IMR-90 (cell line): ENCODE data around the gene GCM1. TPM values are rescaled to one million over a fixed set of nuclear protein-coding genes. Genes with fewer than 3 reads are reported as not detected.

Experiments used
- ATAC-seq: fragments of 200-7000 bp; cut with Tn5 transposase; 2 replicates; pipeline ENCODE4 v1.9.1; 2020; ENCODE audit warnings: low read depth, mild to moderate bottlenecking, moderate library complexity
- BruUV-seq: library from RNA; stranded (reverse); fragments of 400-500 nt; replicated peaks from 2 replicates; lab custom pipeline; 2021; lab: Mats Ljungman, UMichigan
- CTCF ChIA-PET: fragments of 300-600 bp; formaldehyde crosslinking; extraction: SDS; loops from one replicate; lab custom pipeline; 2021; ENCODE audit warnings: antibody characterized with exemption; lab: Yijun Ruan, JAX
- POLR2A ChIA-PET: fragments of 300-600 bp; sonication (Branson Sonifier 250); formaldehyde crosslinking; loops from one replicate; lab custom pipeline; 2022; ENCODE audit warnings: antibody characterized with exemption; ENCODE audit not compliant: unreplicated experiment; lab: Charles Lee
- DNase-seq: peaks from one replicate; pipeline ENCODE4 v3.0.0; 2013
- H2AFZ ChIP-seq: replicated peaks from 2 replicates; pipeline ENCODE3; 2013; ENCODE audit warnings: low read length, mild to moderate bottlenecking; ENCODE audit not compliant: poor library complexity
- H2AK5ac ChIP-seq: 2 replicates; pipeline ENCODE4 v1.6.1; 2013; ENCODE audit warnings: low read depth, low read length, inconsistent platforms
- H2AK9ac ChIP-seq: replicated peaks from 2 replicates; pipeline ENCODE3; 2013; ENCODE audit warnings: mild to moderate bottlenecking, low read depth, low read length, moderate library complexity; ENCODE audit not compliant: poor library complexity
- H2BK120ac ChIP-seq: 2 replicates; pipeline ENCODE4 v1.6.1; 2013; ENCODE audit warnings: low read depth, low read length, inconsistent platforms
- H2BK15ac ChIP-seq: 3 replicates; pipeline ENCODE4 v1.6.1; 2013; ENCODE audit warnings: low read depth, low read length, inconsistent platforms
- H2BK20ac ChIP-seq: 2 replicates; pipeline ENCODE4 v1.6.1; 2013; ENCODE audit warnings: low read depth, mild to moderate bottlenecking, inconsistent platforms, low read length, moderate library complexity
- H2BK5ac ChIP-seq: 2 replicates; pipeline ENCODE4 v1.6.1; 2013; ENCODE audit warnings: mild to moderate bottlenecking, low read depth, low read length, inconsistent platforms; ENCODE audit not compliant: poor library complexity, severe bottlenecking
- H3K14ac ChIP-seq: replicated peaks from 2 replicates; pipeline ENCODE4 v1.6.1; 2013; ENCODE audit warnings: low read depth, low read length, inconsistent platforms
- H3K18ac ChIP-seq: 2 replicates; pipeline ENCODE4 v1.6.1; 2013; ENCODE audit warnings: low read depth, low read length, control low read depth
- H3K23ac ChIP-seq: 2 replicates; pipeline ENCODE4 v1.6.1; 2013; ENCODE audit warnings: low read depth, low read length, inconsistent platforms
- H3K27ac ChIP-seq: 2 replicates; pipeline ENCODE4 v1.5.1; 2013; ENCODE audit warnings: mild to moderate bottlenecking, control low read depth, low read length; ENCODE audit not compliant: insufficient read depth
- H3K27me3 ChIP-seq: 2 replicates; pipeline ENCODE4 v1.6.1; 2013; ENCODE audit warnings: low read length; ENCODE audit not compliant: control insufficient read depth, insufficient read depth
- H3K36me3 ChIP-seq: 2 replicates; pipeline ENCODE4 v1.6.1; 2013; ENCODE audit warnings: low read length, mixed read lengths; ENCODE audit not compliant: control insufficient read depth, insufficient read depth
- H3K4ac ChIP-seq: 2 replicates; pipeline ENCODE4 v1.6.1; 2013; ENCODE audit warnings: low read depth, low read length, inconsistent platforms
- H3K4me1 ChIP-seq: 2 replicates; pipeline ENCODE4 v1.6.1; 2013; ENCODE audit warnings: low read length, mixed read lengths; ENCODE audit not compliant: control insufficient read depth, insufficient read depth
- H3K4me2 ChIP-seq: 2 replicates; pipeline ENCODE4 v1.6.1; 2013; ENCODE audit warnings: low read depth, mild to moderate bottlenecking, control low read depth, low read length, moderate library complexity
- H3K4me3 ChIP-seq: 2 replicates; pipeline ENCODE4 v1.5.1; 2013; ENCODE audit warnings: low read depth, mild to moderate bottlenecking, control low read depth, low read length, moderate library complexity; ENCODE audit not compliant: insufficient read depth
- H3K56ac ChIP-seq: 2 replicates; pipeline ENCODE4 v1.6.1; 2013; ENCODE audit warnings: low read length, inconsistent platforms; ENCODE audit not compliant: insufficient read depth; ENCODE audit errors: extremely low read depth
- H3K79me1 ChIP-seq, 2 experiments: 2 replicates each; pipeline ENCODE4 v1.6.1; 2013; ENCODE audit warnings: low read length in 2 of 2, inconsistent platforms in 1 of 2, low read depth in 1 of 2
- H3K9ac ChIP-seq: 2 replicates; pipeline ENCODE4 v1.6.1; 2013; ENCODE audit warnings: low read depth, low read length, control low read depth
- H3K9me1 ChIP-seq: 2 replicates; pipeline ENCODE4 v1.6.1; 2013; ENCODE audit warnings: low read length, inconsistent platforms; ENCODE audit not compliant: insufficient read depth
- H3K9me3 ChIP-seq: 2 replicates; pipeline ENCODE4 v1.6.1; 2013; ENCODE audit warnings: low read length; ENCODE audit not compliant: control insufficient read depth, insufficient read depth
- H4K20me1 ChIP-seq: 2 replicates; pipeline ENCODE4 v1.6.1; 2013; ENCODE audit warnings: low read length, inconsistent platforms; ENCODE audit not compliant: insufficient read depth
- H4K5ac ChIP-seq: 2 replicates; pipeline ENCODE4 v1.6.1; 2013; ENCODE audit warnings: mild to moderate bottlenecking, low read depth, low read length, control low read depth
- H4K8ac ChIP-seq, 2 experiments: 2 replicates each; pipeline ENCODE4 v1.6.1; 2013; ENCODE audit warnings: low read depth in 2 of 2, low read length in 2 of 2, control low read depth in 1 of 2, inconsistent platforms in 1 of 2
- H4K91ac ChIP-seq: 2 replicates; pipeline ENCODE4 v1.6.1; 2013; ENCODE audit warnings: low read depth, low read length, inconsistent platforms; ENCODE audit not compliant: insufficient read depth
- BHLHE40 ChIP-seq: fragments of 150-350 bp; IDR thresholded peaks from 2 replicates; pipeline ENCODE4 v1.6.1; 2016; ENCODE audit warnings: mild to moderate bottlenecking, low read depth, low read length
- CEBPB ChIP-seq: IDR thresholded peaks from 2 replicates; pipeline ENCODE4 v1.6.1; 2012; ENCODE audit warnings: low read depth, low read length, improper control_type of control experiment
- CHD1 ChIP-seq: IDR thresholded peaks from 2 replicates; pipeline ENCODE4 v1.6.1; 2012; ENCODE audit warnings: low read depth, low read length, improper control_type of control experiment
- FOS ChIP-seq: fragments of 150-350 bp; IDR thresholded peaks from 2 replicates; pipeline ENCODE4 v1.6.1; 2016; ENCODE audit warnings: low read depth, low read length
- MAFK ChIP-seq: IDR thresholded peaks from 2 replicates; pipeline ENCODE4 v1.6.1; 2012; ENCODE audit warnings: low read depth, low read length, improper control_type of control experiment
- MXI1 ChIP-seq: IDR thresholded peaks from 2 replicates; pipeline ENCODE4 v1.6.1; 2012; ENCODE audit warnings: low read depth, mild to moderate bottlenecking, low read length, moderate library complexity, borderline replicate concordance
- NFE2L2 ChIP-seq: fragments of 150-350 bp; IDR thresholded peaks from 2 replicates; pipeline ENCODE4 v1.6.1; 2016; ENCODE audit warnings: low read depth, mild to moderate bottlenecking, low read length
- POLR2A ChIP-seq: IDR thresholded peaks from 2 replicates; pipeline ENCODE4 v1.6.1; 2012; ENCODE audit warnings: mild to moderate bottlenecking, low read depth, low read length
- RCOR1 ChIP-seq: IDR thresholded peaks from 2 replicates; pipeline ENCODE4 v1.6.1; 2012; ENCODE audit warnings: mild to moderate bottlenecking, low read length, improper control_type of control experiment; ENCODE audit not compliant: insufficient replicate concordance
- SMC3 ChIP-seq: fragments of 150-350 bp; IDR thresholded peaks from 2 replicates; pipeline ENCODE4 v1.6.1; 2016; ENCODE audit warnings: low read depth, mild to moderate bottlenecking, antibody characterized with exemption, low read length, moderate library complexity
- WGBS, 2 experiments: methylation state at CpG; one replicate each; pipeline versions ENCODE4 v1.1.5 to v1.1.7; 2013; ENCODE audit warnings: missing lambda C conversion rate in 2 of 2; ENCODE audit not compliant: insufficient read length in 1 of 2; ENCODE audit errors: extremely low coverage in 2 of 2; 5-methylcytosine and 5-hydroxymethylcytosine counted together
- dilution Hi-C: fragments of 300-500 bp; cut with HindIII; formaldehyde crosslinking; loops from one replicate; pipeline ENCODE4 v1.14.3; 2018; ENCODE audit warnings: low sequenced_read_pairs; ENCODE audit not compliant: unreplicated experiment
- in situ Hi-C: fragments of 300-500 bp; cut with MboI; formaldehyde crosslinking; loops from 3 replicates; pipeline ENCODE4 v1.14.3; 2019; ENCODE audit warnings: low sequenced_read_pairs, inconsistent platforms, mixed read lengths
- intact Hi-C: fragments of 100-400 bp; cut with micrococcal nuclease; formaldehyde crosslinking; loops from 2 replicates; pipeline ENCODE4 v1.10.0; 2022
- polyA plus RNA-seq, 3 experiments: library from polyadenylated mRNA; depleted of rRNA; stranded (reverse); fragments of >200 nt; gene quantifications; 2 replicates each; pipeline ENCODE4 v1.2.3, GENCODE V29; 2012; ENCODE audit warnings: low replicate concordance in 1 of 3
- total RNA-seq: library from RNA; depleted of rRNA; stranded (reverse); fragments of >200 nt; gene quantifications from 2 replicates; pipeline ENCODE4 v1.2.3, GENCODE V29; 2012
- TF ChIP-seq, protein P1 (sequence below): conservative IDR thresholded peaks from 2 replicates; pipeline ENCODE4 v1.5.1; 2012; ENCODE audit warnings: mild to moderate bottlenecking, low read depth, low read length, improper control_type of control experiment
- TF ChIP-seq, protein P2 (sequence below): fragments of 150-350 bp; IDR thresholded peaks from 2 replicates; pipeline ENCODE4 v1.6.1; 2016; ENCODE audit warnings: low read depth, mild to moderate bottlenecking, low read length, moderate library complexity, borderline replicate concordance

GCM1 gene
- total and polyA plus RNA-seq, 2 of the 4 experiments (the other 2 are of a cell fraction): not detected

DNA sequence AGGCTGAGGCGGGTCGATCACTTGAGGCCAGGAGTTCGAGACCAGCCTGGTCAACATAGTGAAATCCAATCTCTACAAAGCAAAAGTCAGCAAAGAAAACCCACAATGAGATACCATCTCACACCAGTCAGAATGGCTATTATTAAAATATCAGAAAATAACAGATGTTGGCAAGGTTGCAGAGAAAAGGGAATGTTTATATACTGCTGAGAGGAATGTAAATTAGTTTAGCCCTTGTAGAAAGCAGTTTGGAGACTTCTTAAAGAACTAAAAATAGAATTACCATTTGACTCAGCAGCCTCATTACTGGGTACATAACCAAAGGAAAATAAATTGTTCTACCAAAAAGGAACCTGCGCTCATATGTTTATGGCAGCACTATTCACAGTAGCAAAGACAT lies 16.7 kb upstream of the GCM1 start:
- Histone ChIP-seq H2BK120ac (no peak overlapping the region), H2BK15ac (no peak overlapping the region), H3K4me2 (peak overlapping the region; percentile 7; the same call in 1 of the 2 replicates), H3K27me3 (no peaks in the 10 kb centered on the region), H3K56ac (no peak overlapping the region), H3K9ac (no peak overlapping the region), H3K4me1 (peaks cover 6% of the 10 kb centered on the region), H3K79me1 (no peaks in the 10 kb centered on the region), H3K27ac (no peak overlapping the region), H2BK5ac (no peak overlapping the region), H4K20me1 (no peaks in the 10 kb centered on the region), H4K5ac (no peak overlapping the region), H2AK9ac (no peak overlapping the region), H2AFZ (no peak overlapping the region), H3K4ac (no peak overlapping the region), H3K14ac (no peak overlapping the region), H4K91ac (no peak overlapping the region), H4K8ac (no peak overlapping the region), H3K36me3 (no peaks in the 10 kb centered on the region), H2BK20ac (no peak overlapping the region), H3K4me3 (no peak overlapping the region), H3K9me3 (no peaks in the 10 kb centered on the region), H2AK5ac (0 out of 2 replicates have a peak overlapping the region, but pooled peaks have one; percentile 13), H3K9me1 (peaks cover 10% of the 10 kb centered on the region), H3K23ac (no peak overlapping the region), H3K18ac (no peak overlapping the region)
- CTCF ChIA-PET: no interaction called here
- dilution Hi-C loops (no loop called here), intact Hi-C loops (no loop called here), in situ Hi-C loops (loop anchor here (10.0 to 25.0 kb wide), 2 partner anchors 497 to 570 kb away; partner anchors contain the start of gene KLHL31)
- WGBS, 2 experiments: no CpG with 5 or more reads among the region's 4 CpGs
- POLR2A ChIA-PET: no interaction called here
- ATAC-seq (peak; percentile 82), DNase-seq (peak; percentile 72)
- TF ChIP-seq, protein P1, sequence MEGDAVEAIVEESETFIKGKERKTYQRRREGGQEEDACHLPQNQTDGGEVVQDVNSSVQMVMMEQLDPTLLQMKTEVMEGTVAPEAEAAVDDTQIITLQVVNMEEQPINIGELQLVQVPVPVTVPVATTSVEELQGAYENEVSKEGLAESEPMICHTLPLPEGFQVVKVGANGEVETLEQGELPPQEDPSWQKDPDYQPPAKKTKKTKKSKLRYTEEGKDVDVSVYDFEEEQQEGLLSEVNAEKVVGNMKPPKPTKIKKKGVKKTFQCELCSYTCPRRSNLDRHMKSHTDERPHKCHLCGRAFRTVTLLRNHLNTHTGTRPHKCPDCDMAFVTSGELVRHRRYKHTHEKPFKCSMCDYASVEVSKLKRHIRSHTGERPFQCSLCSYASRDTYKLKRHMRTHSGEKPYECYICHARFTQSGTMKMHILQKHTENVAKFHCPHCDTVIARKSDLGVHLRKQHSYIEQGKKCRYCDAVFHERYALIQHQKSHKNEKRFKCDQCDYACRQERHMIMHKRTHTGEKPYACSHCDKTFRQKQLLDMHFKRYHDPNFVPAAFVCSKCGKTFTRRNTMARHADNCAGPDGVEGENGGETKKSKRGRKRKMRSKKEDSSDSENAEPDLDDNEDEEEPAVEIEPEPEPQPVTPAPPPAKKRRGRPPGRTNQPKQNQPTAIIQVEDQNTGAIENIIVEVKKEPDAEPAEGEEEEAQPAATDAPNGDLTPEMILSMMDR: no peak
- TF ChIP-seq CHD1 (no peak), BHLHE40 (no peak), RCOR1 (no peak), NFE2L2 (no peak), MAFK (no peak), CEBPB (no peak), SMC3 (no peak), MXI1 (no peak), POLR2A (no peak), FOS (no peak)
- TF ChIP-seq, protein P2, sequence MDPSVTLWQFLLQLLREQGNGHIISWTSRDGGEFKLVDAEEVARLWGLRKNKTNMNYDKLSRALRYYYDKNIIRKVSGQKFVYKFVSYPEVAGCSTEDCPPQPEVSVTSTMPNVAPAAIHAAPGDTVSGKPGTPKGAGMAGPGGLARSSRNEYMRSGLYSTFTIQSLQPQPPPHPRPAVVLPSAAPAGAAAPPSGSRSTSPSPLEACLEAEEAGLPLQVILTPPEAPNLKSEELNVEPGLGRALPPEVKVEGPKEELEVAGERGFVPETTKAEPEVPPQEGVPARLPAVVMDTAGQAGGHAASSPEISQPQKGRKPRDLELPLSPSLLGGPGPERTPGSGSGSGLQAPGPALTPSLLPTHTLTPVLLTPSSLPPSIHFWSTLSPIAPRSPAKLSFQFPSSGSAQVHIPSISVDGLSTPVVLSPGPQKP: no peak
- BruUV-seq: no TSS peak
